SU-DHL-6 (cell line): ENCODE data around the gene SYTL1.

Source experiments
- EZH2phosphoT487 ChIP-seq: fragments of 200-600 bp; sonication (generic), shearing (Covaris generic); conservative IDR thresholded peaks from 2 replicates; pipeline ENCODE4 v1.6.1; 2018; ENCODE audit warnings: mild to moderate bottlenecking, antibody characterized with exemption, low read length, moderate library complexity, mixed read lengths
- TF ChIP-seq, protein P1 (sequence below): fragments of 200-600 bp; sonication (generic); IDR thresholded peaks from one replicate; pipeline ENCODE4 v1.5.1; 2017; ENCODE audit warnings: antibody characterized with exemption, mild to moderate bottlenecking, low read length, moderate library complexity; ENCODE audit not compliant: insufficient read depth, poor library complexity, severe bottlenecking

DNA sequence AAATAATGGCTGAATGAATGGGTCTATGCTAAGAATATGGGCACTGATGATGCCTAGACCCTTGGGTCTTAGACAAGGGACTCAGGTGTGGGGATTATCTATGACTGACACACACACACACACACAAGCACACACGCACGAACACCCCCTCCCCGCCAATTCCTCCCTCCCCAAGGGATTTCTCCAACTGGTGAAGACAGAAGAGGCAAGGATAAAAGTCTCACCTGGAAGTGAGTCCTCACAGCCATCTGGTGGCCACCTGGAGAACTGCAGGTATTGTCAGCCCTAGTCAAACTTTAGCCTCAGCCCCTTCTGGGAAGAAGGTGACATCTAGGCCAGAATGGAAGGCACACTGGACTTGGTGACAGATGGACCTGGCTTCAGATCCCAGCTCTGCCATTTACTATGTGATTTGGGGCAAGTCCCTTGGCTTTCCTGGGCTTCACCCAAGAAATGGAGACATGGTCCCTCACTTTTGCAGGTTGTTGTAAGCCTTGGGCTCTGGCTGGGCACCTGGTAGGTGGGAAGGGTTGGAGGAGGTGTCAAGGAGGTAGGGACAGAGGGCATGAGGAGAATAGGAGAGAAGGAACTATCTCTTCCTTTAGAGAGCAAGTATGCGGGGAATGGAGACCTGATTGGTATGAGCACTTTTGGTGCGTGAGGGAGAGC, 46.6 kb downstream of the SYTL1 start:
- TF ChIP-seq, protein P1, sequence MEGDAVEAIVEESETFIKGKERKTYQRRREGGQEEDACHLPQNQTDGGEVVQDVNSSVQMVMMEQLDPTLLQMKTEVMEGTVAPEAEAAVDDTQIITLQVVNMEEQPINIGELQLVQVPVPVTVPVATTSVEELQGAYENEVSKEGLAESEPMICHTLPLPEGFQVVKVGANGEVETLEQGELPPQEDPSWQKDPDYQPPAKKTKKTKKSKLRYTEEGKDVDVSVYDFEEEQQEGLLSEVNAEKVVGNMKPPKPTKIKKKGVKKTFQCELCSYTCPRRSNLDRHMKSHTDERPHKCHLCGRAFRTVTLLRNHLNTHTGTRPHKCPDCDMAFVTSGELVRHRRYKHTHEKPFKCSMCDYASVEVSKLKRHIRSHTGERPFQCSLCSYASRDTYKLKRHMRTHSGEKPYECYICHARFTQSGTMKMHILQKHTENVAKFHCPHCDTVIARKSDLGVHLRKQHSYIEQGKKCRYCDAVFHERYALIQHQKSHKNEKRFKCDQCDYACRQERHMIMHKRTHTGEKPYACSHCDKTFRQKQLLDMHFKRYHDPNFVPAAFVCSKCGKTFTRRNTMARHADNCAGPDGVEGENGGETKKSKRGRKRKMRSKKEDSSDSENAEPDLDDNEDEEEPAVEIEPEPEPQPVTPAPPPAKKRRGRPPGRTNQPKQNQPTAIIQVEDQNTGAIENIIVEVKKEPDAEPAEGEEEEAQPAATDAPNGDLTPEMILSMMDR = peak; percentile 80
- TF ChIP-seq EZH2phosphoT487 = no peak
